ENCODE measurements around the gene C11orf97.

DNA sequence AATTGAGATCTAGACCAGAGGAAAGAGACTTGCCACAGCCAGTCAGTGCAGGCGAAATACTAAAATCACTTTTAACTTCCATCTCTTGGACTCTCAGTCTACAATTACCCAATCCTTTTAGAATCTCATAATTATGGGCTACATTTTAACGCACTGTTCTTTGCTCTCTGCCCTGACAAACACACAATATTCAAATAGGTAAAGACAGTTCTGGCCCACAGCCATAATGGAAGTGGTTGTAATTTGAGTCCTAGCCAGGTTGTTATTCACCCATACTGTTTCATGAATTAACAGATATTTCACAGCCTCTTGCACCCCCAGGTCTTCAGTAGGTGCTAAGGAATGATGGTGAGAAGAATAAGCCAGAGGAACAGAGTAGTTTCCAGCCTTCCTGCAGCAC, 830 bp downstream of the C11orf97 start:
- TF ChIP-seq, protein P1, sequence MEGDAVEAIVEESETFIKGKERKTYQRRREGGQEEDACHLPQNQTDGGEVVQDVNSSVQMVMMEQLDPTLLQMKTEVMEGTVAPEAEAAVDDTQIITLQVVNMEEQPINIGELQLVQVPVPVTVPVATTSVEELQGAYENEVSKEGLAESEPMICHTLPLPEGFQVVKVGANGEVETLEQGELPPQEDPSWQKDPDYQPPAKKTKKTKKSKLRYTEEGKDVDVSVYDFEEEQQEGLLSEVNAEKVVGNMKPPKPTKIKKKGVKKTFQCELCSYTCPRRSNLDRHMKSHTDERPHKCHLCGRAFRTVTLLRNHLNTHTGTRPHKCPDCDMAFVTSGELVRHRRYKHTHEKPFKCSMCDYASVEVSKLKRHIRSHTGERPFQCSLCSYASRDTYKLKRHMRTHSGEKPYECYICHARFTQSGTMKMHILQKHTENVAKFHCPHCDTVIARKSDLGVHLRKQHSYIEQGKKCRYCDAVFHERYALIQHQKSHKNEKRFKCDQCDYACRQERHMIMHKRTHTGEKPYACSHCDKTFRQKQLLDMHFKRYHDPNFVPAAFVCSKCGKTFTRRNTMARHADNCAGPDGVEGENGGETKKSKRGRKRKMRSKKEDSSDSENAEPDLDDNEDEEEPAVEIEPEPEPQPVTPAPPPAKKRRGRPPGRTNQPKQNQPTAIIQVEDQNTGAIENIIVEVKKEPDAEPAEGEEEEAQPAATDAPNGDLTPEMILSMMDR (IDR thresholded peaks at IDR 0.05): no peak
- TF ChIP-seq POLR2A (IDR thresholded peaks at IDR 0.05): no peak
